HG03575 (cell line): ENCODE results near the gene EPC2.
"Not testable (repeated sequence)": the region's sequence is repeated elsewhere in the genome, so short reads cannot be mapped to it uniquely, and the experiment has no call there.

Experiments
- ATAC-seq: cut with Tn5 transposase; IDR thresholded peaks from one replicate; pipeline ENCODE4 v1.9.1; 2021; ENCODE audit not compliant: unreplicated experiment, insufficient number of reproducible peaks, low FRiP score; ENCODE audit errors: extremely low read depth

Gene EPC2

GRCh38 chr2:148662332-148662731 lies 17.8 kb downstream of the EPC2 start:
- not testable (repeated sequence) for ATAC-seq

GRCh38 chr2:148664229-148664628 lies 19.7 kb downstream of the EPC2 start:
- ATAC-seq = no peak

GRCh38 chr2:148666555-148666954 lies 22.0 kb downstream of the EPC2 start:
- no peak for ATAC-seq

- no peak for ATAC-seq
Observed at GRCh38 chr2:148667113-148667836, 22.7 kb downstream of the EPC2 start.

- no peak for ATAC-seq
Observed at GRCh38 chr2:148670773-148671172, 26.2 kb downstream of the EPC2 start.

- no peak for ATAC-seq
Observed at GRCh38 chr2:148674063-148675020, 29.8 kb downstream of the EPC2 start.

- ATAC-seq = no peak
Observed at GRCh38 chr2:148675708-148676107, 31.2 kb downstream of the EPC2 start.

- not testable (repeated sequence) for ATAC-seq
Observed at GRCh38 chr2:148678302-148679179, 34.0 kb downstream of the EPC2 start.

- ATAC-seq = no peak
Observed at GRCh38 chr2:148680462-148680861, 35.9 kb downstream of the EPC2 start.

- no peak for ATAC-seq
Observed at GRCh38 chr2:148681443-148681842, 36.9 kb downstream of the EPC2 start.

GRCh38 chr2:148681862-148682261 lies 37.3 kb downstream of the EPC2 start:
- not testable (repeated sequence) for ATAC-seq

- no peak for ATAC-seq
Observed at GRCh38 chr2:148684507-148684906, 40.0 kb downstream of the EPC2 start.

GRCh38 chr2:148687543-148687942 lies 43.0 kb downstream of the EPC2 start:
- ATAC-seq = no peak

GRCh38 chr2:148688011-148688410 lies 43.5 kb downstream of the EPC2 start:
- ATAC-seq = not testable (repeated sequence)

- no peak for ATAC-seq
Observed at GRCh38 chr2:148696985-148697384, 52.4 kb downstream of the EPC2 start.

- no peak for ATAC-seq
Observed at GRCh38 chr2:148699830-148700229, 55.3 kb downstream of the EPC2 start.

GRCh38 chr2:148701039-148701438 lies 56.5 kb downstream of the EPC2 start:
- ATAC-seq = no peak

- no peak for ATAC-seq
Observed at GRCh38 chr2:148701877-148702276, 57.3 kb downstream of the EPC2 start.

- ATAC-seq = no peak
Observed at GRCh38 chr2:148702475-148702874, 57.9 kb downstream of the EPC2 start.
